GM12874 (cell line): ENCODE data around the gene NRF1.

ENCODE experiments used
- TF ChIP-seq, protein P1 (sequence below): IDR thresholded peaks from 2 replicates; pipeline ENCODE4 v1.5.1; 2011; ENCODE audit warnings: low read depth, mild to moderate bottlenecking, control low read depth, low read length, moderate library complexity; ENCODE audit not compliant: insufficient read depth

NRF1 gene

DNA sequence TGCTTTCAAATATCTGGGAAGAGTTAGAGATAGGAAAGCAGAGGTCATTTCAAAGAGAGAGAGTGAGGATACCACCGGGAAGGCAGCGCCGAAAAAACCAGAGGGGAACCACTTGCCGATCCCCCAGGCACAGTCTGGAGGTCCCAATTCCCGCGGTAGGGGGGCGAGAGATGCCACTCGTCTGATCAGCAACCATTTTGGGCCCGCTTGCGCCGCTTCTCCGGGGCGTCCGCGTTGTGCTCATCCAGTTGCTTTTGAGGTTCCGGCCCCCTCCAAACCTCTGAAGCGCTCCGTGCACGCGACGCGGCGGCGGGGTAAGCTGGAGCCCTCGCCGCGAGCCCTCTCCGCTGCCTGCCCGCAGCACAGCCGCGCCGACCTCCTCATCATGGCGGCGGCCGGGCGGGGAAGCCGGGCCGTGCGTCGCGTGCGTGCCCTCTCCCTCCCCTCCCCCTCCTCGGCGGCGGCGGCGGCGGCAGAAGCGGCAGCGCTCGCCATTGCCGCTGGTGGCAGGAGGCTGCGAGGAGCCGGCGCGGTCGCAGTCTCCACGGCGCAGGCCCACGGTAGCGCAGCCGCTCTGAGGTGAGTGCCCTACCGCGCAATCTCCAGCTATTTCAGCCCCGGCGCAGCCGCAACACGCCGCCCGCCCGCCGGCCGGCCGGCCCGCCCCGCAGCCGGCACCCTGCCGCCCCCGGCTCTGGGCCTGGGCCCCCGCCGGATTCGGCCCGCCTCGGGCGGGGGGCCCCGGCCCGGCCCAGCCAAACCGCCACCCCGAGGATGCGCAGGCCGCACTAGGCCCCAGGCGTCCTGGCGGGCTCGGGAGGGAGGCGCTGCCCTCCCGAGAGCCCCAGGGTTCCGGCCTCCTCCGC is at the start of gene NRF1:
Gene NRF1, plus strand, starts transcription at position 475 of the 866 bp plus-strand sequence. CDS start 45,632 bp downstream, outside the sequence.
- TF ChIP-seq, protein P1, sequence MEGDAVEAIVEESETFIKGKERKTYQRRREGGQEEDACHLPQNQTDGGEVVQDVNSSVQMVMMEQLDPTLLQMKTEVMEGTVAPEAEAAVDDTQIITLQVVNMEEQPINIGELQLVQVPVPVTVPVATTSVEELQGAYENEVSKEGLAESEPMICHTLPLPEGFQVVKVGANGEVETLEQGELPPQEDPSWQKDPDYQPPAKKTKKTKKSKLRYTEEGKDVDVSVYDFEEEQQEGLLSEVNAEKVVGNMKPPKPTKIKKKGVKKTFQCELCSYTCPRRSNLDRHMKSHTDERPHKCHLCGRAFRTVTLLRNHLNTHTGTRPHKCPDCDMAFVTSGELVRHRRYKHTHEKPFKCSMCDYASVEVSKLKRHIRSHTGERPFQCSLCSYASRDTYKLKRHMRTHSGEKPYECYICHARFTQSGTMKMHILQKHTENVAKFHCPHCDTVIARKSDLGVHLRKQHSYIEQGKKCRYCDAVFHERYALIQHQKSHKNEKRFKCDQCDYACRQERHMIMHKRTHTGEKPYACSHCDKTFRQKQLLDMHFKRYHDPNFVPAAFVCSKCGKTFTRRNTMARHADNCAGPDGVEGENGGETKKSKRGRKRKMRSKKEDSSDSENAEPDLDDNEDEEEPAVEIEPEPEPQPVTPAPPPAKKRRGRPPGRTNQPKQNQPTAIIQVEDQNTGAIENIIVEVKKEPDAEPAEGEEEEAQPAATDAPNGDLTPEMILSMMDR: 0 out of 2 replicates have a peak, but pooled peaks have one; percentile 2

DNA sequence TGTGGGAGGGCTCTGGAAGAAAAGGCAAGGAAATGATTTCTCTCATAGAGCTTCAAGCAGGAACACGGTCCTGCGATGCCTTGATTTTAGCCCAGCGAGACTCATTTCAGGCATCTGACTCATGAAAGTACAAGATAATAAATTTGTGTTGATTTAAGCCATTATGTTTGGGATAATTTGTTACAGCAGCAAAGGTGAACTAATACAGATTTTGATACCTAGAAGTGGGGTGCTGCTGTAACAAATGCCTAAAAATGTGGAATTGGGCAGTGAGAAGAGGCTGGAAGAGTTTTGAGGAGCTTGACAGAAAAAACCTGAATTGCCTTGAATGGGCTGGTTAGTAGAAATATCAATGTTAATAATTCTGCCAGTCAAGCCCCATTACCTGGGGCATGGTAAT is 44.1 kb upstream of the NRF1 start:
- TF ChIP-seq, protein P1: no peak

DNA sequence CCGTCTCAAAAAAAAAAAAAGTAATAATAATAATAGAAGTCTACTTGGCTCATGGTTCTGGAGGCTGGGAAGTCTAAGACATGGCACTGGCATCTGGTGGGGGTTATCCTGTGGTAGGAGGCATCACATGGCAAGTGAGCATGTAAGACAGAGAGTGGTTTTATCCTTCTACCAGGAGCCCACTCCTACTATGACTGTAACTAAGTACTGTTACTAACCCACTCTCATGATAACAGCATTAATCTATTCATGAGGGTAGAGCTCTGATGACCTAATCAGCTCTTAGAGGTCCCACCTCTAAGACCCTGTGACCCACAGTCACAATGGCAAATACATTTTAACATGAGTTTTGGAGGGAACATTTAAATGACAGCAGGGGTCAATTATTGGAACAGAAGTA is 43.3 kb upstream of the NRF1 start:
- TF ChIP-seq, protein P1: no peak

DNA sequence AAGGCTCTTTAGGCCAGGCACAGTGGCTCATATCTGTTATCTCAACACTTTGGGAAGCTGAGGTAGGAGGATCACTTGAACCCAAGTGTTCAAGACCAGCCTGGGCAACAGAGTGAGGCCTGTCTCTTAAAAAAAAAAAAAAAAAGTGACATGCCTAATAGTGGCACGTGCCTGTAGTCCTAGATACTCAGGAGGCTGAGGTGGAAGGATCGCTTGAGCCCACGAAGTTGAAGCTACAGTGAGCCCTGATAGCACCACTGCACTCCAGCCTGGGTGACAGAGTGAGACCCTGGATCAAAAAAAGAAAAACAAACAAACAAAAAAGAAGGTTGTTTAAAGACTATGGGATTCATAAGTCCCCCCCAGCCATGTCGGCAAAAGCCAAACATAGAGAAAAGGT is 42.2 kb upstream of the NRF1 start:
- TF ChIP-seq, protein P1: no peak

DNA sequence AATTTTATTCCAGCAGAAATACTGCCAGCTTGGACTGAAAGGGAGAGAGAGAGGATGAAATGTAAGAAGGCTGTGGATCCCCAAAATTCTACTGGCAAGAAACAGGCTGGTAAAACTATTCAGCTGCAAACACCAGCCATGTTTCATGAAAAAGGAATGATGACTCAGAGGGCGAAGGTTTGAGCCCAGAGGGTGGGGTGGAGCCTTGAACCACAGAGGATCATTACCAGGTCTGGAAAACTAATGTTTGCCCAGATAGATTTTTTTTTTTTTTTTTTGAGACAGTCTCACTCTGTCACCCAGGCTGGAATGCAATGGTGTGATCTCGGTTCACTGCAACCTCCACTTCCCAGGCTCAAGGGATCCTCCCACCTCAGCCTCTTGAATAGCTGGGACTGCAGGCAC is 41.7 kb upstream of the NRF1 start:
- TF ChIP-seq, protein P1: no peak

DNA sequence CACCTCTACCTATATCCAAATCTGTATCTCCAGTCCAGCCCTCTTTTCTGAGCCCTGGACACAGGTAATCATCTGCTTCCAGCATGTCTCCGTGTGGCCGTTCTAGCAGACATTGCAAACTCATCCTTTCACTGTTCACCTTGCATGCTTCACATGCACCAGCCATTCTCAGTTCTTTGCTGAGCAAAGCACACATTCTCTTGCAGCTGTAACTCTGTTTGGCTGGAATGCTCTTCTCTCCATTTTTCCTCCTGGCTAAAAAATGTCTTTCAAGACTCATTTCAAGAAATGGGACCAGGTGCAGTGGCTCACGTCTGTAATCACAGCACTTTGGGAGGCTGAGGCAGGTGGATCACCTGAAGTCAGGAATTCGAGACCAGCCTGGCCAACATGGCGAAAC is 40.3 kb upstream of the NRF1 start:
- TF ChIP-seq, protein P1: no peak

DNA sequence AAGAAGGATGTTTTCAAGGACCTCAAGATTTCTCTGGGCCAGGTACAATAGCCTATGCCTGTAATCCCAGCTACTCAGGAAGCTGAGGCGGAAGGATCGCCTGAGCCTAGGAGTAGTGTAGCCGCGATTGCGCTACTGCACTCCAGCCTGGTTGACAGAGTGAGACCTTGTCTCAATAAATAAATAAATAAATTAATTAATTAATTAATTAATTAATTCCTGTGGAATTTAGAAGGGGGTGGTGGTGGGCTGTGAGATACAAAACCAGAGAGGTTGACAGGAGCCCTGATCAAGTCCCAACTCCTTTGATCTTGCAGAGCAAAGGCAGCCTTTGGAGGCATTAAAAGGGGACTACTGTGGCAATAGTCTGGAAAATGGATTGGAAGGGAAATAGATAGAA is 39.3 kb upstream of the NRF1 start:
- TF ChIP-seq, protein P1: no peak
